ENCODE measurements around the gene DYNC2LI1.

Gene DYNC2LI1

GRCh38 chr2:43841949-43842865 lies 68.4 kb downstream of the DYNC2LI1 start:
- Histone ChIP-seq H3K4me3 (replicated peaks; ENCODE audit: low read depth, low read length) (no peak overlapping the region), H3K27me3 (replicated peaks; ENCODE audit: control insufficient read depth, insufficient read depth, low read length) (no peaks in the 10 kb centered on the region; the same call in 1 of the 2 replicates), H3K36me3 (ENCODE audit: control insufficient read depth, insufficient read depth, low read length) (no peaks in the 10 kb centered on the region)
- DNase-seq (ENCODE audit: extremely low read depth, insufficient read length) = no peak
- no peak for TF ChIP-seq CTCF (IDR thresholded peaks at IDR 0.05; ENCODE audit: insufficient read depth, low read length, poor library complexity, severe bottlenecking)

GRCh38 chr2:43842866-43843226 lies 69.0 kb downstream of the DYNC2LI1 start:
- Histone ChIP-seq H3K4me3 (replicated peaks; ENCODE audit: low read depth, low read length) (no peak overlapping the region), H3K36me3 (ENCODE audit: control insufficient read depth, insufficient read depth, low read length) (no peaks in the 10 kb centered on the region), H3K27me3 (replicated peaks; ENCODE audit: control insufficient read depth, insufficient read depth, low read length) (no peaks in the 10 kb centered on the region; the same call in 1 of the 2 replicates)
- TF ChIP-seq CTCF (IDR thresholded peaks at IDR 0.05; ENCODE audit: insufficient read depth, low read length, poor library complexity, severe bottlenecking) = no peak
- DNase-seq (ENCODE audit: extremely low read depth, insufficient read length) = no peak

GRCh38 chr2:43845181-43845580 lies 71.3 kb downstream of the DYNC2LI1 start:
- DNase-seq (ENCODE audit: extremely low read depth, insufficient read length) = no peak
- no peak overlapping the region for H3K4me3 ChIP-seq (replicated peaks; ENCODE audit: low read depth, low read length)
- H3K27me3 ChIP-seq (replicated peaks; ENCODE audit: control insufficient read depth, insufficient read depth, low read length) = no peaks in the 10 kb centered on the region; the same call in 1 of the 2 replicates
- no peaks in the 10 kb centered on the region for H3K36me3 ChIP-seq (ENCODE audit: control insufficient read depth, insufficient read depth, low read length)
- no peak for TF ChIP-seq CTCF (IDR thresholded peaks at IDR 0.05; ENCODE audit: insufficient read depth, low read length, poor library complexity, severe bottlenecking)

DNA sequence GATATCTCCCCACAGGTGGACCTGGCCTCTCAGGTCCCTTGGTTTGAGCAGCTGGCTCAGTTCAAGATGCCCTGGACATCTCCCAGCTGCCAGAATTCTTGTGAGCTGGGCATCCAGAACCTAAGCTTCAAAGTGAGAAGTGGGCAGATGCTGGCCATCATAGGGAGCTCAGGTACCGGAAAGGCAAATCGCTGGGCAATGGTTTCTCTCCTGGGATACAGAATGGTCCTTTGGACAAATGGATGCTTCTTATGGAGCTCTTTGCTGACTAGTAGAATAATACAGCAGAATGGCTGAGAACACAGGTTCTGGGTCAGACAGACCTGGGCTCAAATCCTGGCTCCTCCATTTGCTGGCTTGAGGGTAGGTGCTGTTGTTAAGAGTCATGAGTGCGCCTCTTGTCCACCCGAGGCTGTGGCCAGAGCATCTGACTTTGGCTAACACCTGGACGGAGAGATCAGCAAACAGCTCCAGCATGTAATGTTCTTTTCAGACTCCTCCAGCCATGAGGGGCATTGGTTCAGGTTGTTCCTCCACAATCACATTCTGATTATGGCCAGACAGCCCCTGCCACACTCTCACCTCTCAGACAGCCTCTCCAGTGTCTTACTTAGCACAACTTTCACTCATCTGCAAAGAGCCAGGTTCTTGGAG lies 72.4 kb downstream of the DYNC2LI1 start:
- H3K36me3 ChIP-seq (ENCODE audit: control insufficient read depth, insufficient read depth, low read length) = no peaks in the 10 kb centered on the region
- no peak overlapping the region for H3K4me3 ChIP-seq (replicated peaks; ENCODE audit: low read depth, low read length)
- no peak for DNase-seq (ENCODE audit: extremely low read depth, insufficient read length)
- no peak for TF ChIP-seq CTCF (IDR thresholded peaks at IDR 0.05; ENCODE audit: insufficient read depth, low read length, poor library complexity, severe bottlenecking)
- H3K27me3 ChIP-seq (replicated peaks; ENCODE audit: control insufficient read depth, insufficient read depth, low read length) = no peaks in the 10 kb centered on the region; the same call in 1 of the 2 replicates

DNA sequence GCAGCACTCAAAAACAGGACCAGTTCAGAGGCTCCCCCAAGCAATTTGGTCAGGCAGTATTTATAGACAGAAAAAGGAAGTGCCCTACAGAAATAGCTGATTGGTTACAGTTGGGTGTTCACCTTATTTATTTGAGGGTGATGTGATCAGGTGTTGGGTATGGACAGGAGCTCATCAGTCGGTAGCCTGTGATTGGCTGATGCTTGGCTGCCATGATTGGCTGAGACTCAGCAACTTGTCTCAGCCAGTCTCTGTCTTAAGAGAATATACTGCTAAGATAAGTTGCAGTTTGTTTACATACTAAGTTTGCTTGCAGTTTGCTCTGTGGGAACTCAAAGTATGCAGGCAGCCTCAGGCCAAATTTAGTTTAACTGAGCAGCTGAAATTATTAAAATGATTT lies 74.4 kb downstream of the DYNC2LI1 start:
- DNase-seq (ENCODE audit: extremely low read depth, insufficient read length) = no peak
- Histone ChIP-seq H3K4me3 (replicated peaks; ENCODE audit: low read depth, low read length) (no peak overlapping the region), H3K36me3 (ENCODE audit: control insufficient read depth, insufficient read depth, low read length) (no peaks in the 10 kb centered on the region), H3K27me3 (replicated peaks; ENCODE audit: control insufficient read depth, insufficient read depth, low read length) (no peaks in the 10 kb centered on the region; the same call in 1 of the 2 replicates)
- no peak for TF ChIP-seq CTCF (IDR thresholded peaks at IDR 0.05; ENCODE audit: insufficient read depth, low read length, poor library complexity, severe bottlenecking)

All from GM06990 (cell line).